DOHH2 (cell line): Measurements from ENCODE around the gene RSF1.

Experiments used
- EZH2phosphoT487 ChIP-seq: fragments of 200-600 bp; sonication (generic); IDR thresholded peaks from 2 replicates; pipeline ENCODE4 v1.6.1; 2017; ENCODE audit warnings: borderline replicate concordance, mild to moderate bottlenecking, antibody characterized with exemption, low read length, moderate library complexity, mixed read lengths
- TF ChIP-seq, protein P1 (sequence below): fragments of 200-600 bp; sonication (generic); IDR thresholded peaks from one replicate; pipeline ENCODE4 v1.5.1; 2014; ENCODE audit warnings: antibody characterized with exemption, mild to moderate bottlenecking, low read depth, low read length; ENCODE audit not compliant: poor library complexity, severe bottlenecking

DNA sequence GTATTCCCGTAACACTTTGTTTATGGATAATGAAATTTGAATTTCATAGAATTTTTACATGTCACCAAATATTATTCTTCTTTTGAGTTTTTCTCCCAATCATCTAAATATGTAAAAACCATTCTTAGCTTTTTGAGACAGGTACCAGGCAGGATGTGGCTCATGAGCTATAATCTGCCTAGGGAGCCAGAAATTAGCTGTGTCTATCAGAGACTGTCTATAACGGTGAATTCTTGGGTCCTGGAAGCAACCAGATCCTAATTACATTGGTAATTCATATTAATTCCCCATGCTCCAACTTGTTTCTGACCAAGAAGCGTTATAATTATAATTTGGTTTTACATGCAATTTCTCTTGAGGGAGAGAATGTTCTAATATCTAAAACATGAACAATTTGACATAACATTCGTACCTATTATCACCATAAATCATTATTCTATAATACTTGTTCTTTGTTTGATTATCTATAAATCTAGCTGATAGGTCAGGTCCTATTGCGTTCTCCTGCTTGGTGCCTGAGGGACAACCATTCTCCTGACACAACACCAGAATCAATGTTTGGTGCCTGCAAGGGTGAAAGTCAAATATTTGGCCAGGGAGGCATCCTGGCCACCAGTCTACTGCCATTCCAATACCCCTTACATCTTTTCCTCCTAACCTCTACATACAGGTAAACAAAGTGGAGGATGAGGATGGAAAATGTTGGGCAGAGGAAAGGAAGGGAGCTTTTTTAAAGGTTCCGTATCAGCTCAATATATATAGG, 69.9 kb downstream of the RSF1 start:
- TF ChIP-seq, protein P1, sequence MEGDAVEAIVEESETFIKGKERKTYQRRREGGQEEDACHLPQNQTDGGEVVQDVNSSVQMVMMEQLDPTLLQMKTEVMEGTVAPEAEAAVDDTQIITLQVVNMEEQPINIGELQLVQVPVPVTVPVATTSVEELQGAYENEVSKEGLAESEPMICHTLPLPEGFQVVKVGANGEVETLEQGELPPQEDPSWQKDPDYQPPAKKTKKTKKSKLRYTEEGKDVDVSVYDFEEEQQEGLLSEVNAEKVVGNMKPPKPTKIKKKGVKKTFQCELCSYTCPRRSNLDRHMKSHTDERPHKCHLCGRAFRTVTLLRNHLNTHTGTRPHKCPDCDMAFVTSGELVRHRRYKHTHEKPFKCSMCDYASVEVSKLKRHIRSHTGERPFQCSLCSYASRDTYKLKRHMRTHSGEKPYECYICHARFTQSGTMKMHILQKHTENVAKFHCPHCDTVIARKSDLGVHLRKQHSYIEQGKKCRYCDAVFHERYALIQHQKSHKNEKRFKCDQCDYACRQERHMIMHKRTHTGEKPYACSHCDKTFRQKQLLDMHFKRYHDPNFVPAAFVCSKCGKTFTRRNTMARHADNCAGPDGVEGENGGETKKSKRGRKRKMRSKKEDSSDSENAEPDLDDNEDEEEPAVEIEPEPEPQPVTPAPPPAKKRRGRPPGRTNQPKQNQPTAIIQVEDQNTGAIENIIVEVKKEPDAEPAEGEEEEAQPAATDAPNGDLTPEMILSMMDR = no peak
- TF ChIP-seq EZH2phosphoT487 = no peak
